Islet of Langerhans (tissue), 1 donor: ENCODE results near the gene MLLT6.

ENCODE experiments used
- FAIRE-seq: peaks from one replicate; lab custom pipeline; 2011; peaks lifted over from hg19 to GRCh38; lab: Jason Lieb, UNC

Gene MLLT6

DNA sequence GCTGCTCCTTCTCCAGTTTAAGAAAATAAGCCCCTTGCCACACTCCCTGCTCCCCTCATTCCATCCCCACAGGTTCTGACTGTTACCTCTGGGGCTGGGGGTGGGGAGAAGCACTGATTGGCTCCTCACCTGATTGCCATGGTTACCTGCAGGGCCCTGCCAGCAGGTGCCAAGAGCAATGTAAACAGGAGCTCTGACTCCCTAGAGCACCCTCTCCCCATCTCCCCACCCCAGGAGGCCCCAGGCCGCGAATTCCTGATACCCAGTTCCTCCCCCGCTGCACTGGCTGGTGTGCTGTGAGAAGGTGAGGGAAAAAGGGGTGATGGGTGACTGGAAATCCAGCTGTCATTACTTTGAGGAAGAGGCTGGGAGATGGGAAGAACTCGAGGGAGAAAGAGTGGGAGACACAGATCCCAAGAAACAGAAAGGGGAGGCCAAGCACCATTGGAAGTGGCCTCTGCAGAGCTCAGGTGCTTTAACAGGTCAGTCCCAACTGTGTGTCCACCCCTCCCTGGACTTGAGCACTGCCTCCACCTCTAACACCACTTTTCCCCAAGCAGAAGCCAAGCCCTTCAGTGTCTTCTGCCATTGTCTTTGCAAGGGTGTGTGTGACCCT is 38.6 kb downstream of the MLLT6 start:
- FAIRE-seq, result no peak

GRCh38 chr17:38745545-38745944 is 40.5 kb downstream of the MLLT6 start:
- no peak for FAIRE-seq

DNA sequence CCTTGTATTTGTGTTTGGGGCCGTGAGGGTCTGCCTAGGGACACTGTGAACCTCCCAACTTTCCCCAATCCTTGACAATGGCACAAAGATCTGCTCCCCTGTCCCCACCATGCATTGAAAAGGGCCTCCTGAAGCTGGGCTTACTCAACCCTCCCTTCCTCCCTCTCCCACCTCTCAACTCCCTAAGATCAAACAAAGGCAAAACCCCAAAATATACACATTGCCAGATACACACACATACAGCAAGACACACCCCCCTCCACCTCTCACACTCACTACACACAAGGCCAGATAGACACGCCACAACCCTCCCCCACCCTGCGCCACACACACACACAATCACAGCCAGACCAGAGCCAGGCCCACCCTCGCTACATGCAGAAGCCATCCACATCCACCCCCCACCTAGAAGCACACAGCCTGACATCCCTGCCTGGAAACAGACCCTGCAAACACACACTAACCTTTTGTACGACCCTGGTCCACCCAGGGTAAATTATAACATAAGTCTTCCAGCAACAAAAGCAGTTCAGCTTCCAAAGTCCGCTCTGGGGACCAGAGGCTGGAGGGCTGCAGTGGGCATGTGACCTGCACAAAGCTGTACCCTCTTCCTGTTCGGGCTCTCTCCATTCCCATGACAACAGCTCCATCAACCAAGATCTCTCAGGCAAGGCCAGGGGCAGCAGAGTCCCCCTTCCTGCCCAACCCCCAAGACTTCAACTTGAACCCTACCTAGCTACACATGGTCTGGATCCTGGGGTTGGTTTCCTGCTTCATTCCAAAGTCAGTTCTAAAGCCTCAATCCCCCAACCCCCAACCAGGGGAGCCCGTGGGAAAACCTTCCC is 41.2 kb downstream of the MLLT6 start:
- FAIRE-seq, result no peak

DNA sequence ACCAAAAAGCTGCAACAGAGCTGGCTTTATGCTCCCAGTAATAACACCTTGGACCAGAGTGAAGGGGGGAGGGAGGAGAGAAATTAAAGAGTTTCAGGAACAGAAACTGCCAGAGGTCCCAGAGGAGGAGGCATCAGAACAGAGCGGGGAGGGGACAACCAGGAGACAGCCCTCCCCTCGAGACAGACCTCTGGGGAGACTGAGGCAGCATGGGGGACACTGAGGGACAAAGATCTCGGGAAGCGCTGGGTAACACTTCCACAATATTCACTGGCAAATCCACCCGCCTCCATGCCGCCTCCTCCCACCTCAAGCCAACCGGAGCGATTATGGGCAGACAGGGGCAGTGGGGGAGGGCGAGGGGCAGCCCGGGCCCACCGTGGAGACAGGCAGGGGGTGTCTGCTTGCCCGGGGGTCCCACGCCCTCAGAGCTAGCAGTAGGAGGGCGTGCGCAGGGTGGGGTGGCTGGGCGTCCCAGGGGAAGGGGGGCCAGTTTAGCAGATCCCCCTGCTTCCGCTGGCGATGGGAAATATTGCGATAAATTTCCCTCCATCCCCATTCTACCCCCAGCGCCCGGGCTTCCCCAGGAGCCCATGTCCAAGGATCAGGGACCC is 41.9 kb downstream of the MLLT6 start:
- no peak for FAIRE-seq

DNA sequence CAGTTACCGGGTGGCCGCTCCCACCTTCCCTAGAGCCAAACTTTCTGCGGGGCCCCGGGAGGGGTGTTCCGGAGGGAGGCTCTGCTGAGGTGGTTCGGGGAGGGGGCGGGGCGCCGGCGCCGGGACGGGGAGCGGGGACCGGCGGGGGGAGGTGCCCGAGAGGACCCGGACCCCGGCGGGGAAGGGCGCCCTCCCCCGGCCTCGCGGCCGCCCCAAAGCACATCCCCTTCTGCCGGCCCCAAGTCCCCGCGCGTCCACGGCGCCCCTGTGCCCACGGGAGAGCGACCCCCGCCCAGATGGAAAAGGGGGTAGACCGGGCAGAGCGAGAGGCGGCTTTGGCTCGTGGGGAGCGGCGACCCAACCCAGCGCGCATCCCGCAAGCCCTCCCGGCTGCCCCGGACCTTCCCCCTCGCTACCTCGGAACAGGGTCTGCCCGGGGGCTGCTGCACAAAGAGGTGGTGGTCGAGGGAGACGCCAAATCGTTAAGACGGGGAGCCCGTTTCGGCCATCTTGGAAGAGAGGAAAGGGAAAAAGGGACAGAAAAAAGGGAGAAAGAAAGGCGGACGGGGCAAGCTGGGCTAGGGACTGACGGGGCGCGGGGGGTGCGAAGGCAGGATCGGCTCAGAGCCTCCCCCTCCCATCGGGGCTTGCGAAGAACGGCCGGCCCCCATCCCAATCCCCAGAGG is 42.5 kb downstream of the MLLT6 start:
- no peak for FAIRE-seq

- no peak for FAIRE-seq
Observed at GRCh38 chr17:38748149-38748891, 43.2 kb downstream of the MLLT6 start, which contains the start of gene PCGF2. Gene PCGF2, minus strand, starts transcription at chr17:38748336. Its CDS starts 7,934 bp downstream, at chr17:38740402.

DNA sequence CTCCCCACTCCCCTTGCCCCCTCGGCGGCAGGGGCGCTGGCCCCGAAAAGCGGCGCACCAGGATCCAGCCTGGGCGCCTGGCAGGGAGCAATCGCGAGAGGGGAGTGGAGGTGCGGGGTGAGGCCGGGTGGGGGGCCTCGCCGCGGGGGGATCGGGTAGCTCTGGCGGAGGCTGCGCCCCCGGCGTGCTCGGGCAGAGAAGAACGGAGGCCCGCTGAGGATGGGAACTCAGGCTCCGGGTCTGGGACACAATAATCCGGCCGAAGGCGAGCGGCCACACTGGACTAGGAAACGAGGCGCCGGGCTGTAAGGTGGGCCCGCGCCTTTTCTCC is 43.8 kb downstream of the MLLT6 start:
- FAIRE-seq, result no peak

DNA sequence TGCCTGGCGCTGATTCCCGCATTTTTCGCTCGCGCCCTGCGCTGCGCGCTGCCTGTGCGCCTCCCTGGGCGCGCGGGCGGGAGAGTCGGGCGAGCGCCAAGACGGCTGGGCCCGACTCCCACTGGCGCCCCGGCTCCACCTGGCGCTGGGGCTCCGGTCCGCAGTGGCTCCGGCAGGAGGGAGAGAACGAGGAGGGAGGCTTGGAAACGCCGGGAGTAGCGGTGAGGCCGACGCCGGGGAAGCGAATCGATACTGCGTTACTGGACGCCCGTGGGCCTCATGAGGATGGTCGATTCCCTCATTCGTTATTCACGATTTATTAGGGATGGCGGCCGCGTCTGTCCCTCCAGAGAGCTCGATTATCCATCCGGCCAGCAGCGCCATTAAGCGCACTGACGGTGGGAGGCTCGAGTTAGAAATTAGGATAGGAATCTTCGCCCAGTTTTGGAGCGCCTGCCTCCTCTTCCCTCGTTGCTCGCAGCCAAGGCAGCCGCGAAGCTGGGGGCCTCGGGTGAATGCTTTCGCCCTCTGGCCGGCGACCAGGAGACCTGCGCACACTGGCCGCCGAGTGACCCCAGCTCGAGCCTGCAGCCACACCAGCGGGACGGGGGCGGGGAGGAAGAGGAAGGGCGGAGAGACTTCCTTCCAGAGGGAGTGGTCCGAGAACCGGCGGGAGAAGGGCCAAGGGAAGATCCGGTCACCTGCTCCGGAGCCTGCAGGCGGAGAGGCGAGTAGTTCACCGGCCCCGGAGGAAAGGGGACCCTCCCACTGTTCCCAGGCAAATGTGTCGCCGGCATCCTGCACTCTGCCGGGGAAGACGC is 44.4 kb downstream of the MLLT6 start:
- FAIRE-seq, result no peak

- no peak for FAIRE-seq
Observed at GRCh38 chr17:38750044-38750311, 44.9 kb downstream of the MLLT6 start.

- FAIRE-seq, result no peak
Observed at GRCh38 chr17:38750312-38751121, 45.4 kb downstream of the MLLT6 start.

DNA sequence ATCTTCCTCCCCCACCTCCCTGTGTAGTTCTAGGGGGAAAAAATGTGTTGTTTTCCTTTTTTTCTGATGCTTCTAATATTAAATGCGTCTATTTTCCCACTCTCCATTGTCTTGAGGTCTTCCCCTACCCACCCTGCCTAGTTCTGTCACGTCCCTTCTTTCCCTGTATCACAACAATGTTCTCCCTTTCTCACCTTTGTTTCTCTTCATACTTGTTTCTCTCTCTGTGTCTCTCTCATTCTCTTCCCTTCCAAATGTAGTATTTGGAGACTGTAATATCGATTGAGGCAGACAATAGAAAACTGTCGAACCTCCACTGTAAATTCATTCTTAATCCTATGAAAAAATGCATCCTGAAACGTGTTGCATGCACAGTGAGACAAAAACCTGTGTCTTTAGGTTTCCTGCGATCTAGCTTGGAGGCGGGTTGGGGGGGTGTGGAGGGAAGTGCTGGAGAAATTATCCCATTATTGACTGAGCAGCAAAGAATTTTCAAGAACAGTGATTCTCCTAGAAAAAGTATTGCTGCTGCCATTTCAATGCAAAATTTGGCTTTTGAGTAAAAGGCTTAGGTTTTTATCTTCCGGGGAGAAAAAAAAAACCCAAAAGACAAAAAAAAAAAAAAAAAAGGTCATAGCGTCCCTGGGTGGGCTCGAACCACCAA is 46.2 kb downstream of the MLLT6 start:
- FAIRE-seq, result no peak

- no peak for FAIRE-seq
Observed at GRCh38 chr17:38751808-38752307, 46.8 kb downstream of the MLLT6 start.

- FAIRE-seq, result no peak
Observed at GRCh38 chr17:38752308-38753070, 47.4 kb downstream of the MLLT6 start, which contains the start of gene PSMB3. Gene PSMB3, plus strand, starts transcription at chr17:38752741. Its CDS starts 86 bp downstream, at chr17:38752827.

- no peak for FAIRE-seq
Observed at GRCh38 chr17:38753071-38753506, 48.0 kb downstream of the MLLT6 start.

DNA sequence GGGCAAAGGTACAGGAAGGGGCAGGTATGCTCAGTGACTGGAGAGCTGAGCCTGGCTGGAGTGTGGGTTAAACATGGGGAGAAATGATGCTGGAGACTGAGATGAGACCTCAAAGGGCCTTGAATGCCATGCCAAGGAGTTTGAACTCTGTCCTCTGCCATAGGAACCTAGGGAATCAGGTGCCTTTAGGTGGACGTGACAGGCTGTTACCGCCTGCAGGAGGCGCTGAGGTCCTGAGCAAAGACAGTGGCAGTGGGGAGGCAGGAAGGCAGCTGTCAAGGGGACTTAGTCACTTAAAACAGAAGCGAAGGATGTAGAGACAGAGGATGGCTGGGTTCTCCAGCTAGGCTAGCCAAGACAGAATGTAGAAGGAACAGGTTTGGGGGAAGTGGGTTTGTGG is 56.5 kb downstream of the MLLT6 start:
- FAIRE-seq, result no peak

GRCh38 chr17:38762231-38762630 is 57.2 kb downstream of the MLLT6 start:
- FAIRE-seq, result no peak

DNA sequence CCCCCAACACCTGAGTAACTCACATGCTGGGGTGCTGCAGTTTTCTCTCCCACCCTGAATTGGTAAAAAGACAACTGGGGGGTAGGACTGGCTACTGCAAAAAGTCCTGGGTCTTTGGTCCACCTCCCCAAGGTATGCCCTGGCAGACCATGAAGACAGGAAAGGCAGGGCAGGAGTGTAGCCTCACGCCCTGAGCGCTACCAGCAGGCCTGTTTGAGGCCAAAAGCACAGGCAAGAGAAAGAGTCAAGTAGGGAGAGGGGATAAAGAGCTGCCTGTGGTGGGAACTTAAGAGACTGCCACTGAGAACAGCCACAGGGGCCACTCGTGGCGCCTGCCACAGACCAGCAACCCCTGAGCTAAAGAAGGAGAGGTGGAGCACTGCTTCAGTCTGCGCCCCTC is 61.3 kb downstream of the MLLT6 start:
- FAIRE-seq, result no peak

- FAIRE-seq, result no peak
Observed at GRCh38 chr17:38768417-38768816, 63.3 kb downstream of the MLLT6 start.

DNA sequence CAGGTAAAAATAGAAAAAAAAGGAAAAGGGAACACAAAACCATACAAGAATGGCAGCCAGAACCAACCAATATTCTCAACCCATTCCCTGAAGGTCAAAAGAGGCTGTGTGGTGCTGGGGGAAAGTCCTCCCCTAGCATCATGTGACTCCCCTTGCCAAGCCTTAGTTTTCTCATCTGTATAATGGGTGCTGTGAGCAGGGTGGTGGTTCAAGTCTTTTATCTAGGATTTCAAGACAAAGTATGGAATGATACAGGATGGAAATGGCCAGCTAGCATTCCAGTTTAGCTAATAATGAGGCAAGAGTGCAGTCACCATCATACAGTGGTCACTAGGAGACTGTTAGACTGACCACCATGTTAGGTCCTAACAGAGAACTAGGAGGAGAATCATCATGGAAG is 68.2 kb downstream of the MLLT6 start:
- no peak for FAIRE-seq
